Lower lobe of right lung (tissue), 2 donors: ENCODE data around the gene RASA3. TPM values are rescaled to one million over a fixed set of nuclear protein-coding genes. Genes with fewer than 3 reads are reported as not detected.

Experiments
- ATAC-seq, 2 donors: fragments of 200-7000 bp; cut with Tn5 transposase; one replicate each; pipeline ENCODE4 v1.9.1; 2020 to 2022; ENCODE audit warnings: mild to moderate bottlenecking in 2 of 2, moderate library complexity in 2 of 2
- DNase-seq: peaks from one replicate; pipeline ENCODE4 v3.0.0-alpha.2; 2020
- H3K27ac ChIP-seq: fragments of 200-600 bp; one replicate; pipeline ENCODE4 v1.8.0; 2022
- H3K27me3 ChIP-seq: fragments of 200-600 bp; one replicate; pipeline ENCODE4 v1.8.0; 2022; ENCODE audit warnings: low read depth
- H3K36me3 ChIP-seq: fragments of 200-600 bp; one replicate; pipeline ENCODE4 v1.8.0; 2022; ENCODE audit warnings: mild to moderate bottlenecking
- H3K4me1 ChIP-seq: fragments of 200-600 bp; one replicate; pipeline ENCODE4 v1.8.0; 2022
- H3K4me3 ChIP-seq: fragments of 200-600 bp; one replicate; pipeline ENCODE4 v1.8.0; 2022; ENCODE audit warnings: mild to moderate bottlenecking
- H3K9me3 ChIP-seq: fragments of 200-600 bp; one replicate; pipeline ENCODE4 v1.8.0; 2022
- CTCF ChIP-seq: fragments of 200-600 bp; IDR thresholded peaks from one replicate; pipeline ENCODE4 v1.8.0; 2022; ENCODE audit warnings: antibody characterized with exemption, mild to moderate bottlenecking
- intact Hi-C: fragments of 100-400 bp; cut with DNase I; formaldehyde crosslinking; loops from one replicate; pipeline ENCODE4 v1.11.0; 2022
- total RNA-seq: library from RNA; stranded (reverse); fragmentation: NEBNext Ultra II Directional; extraction: Animal tissue kit (Norgen Biotek cat#: 25700); gene quantifications from one replicate; pipeline ENCODE4 v1.2.1, GENCODE V29; 2021
- donor health status: DM: no; HTN: yes; CAD: no; lungs with severe emphysema.

Gene RASA3
- total RNA-seq, 1 donor from 2014 or later, result 19.1 TPM

- H3K4me1 ChIP-seq, result peaks cover 7% of the 10 kb centered on the region
- no peaks in the 10 kb centered on the region for H3K9me3 ChIP-seq
- ATAC-seq (peak in 1 of 2 donors; percentile 4), DNase-seq (no peak)
- peaks cover 4% of the 10 kb centered on the region for H3K27me3 ChIP-seq
- TF ChIP-seq CTCF, result no peak
- H3K27ac ChIP-seq, result no peak overlapping the region
- intact Hi-C loops, result no loop called here
- H3K36me3 ChIP-seq, result no peaks in the 10 kb centered on the region
- no peak overlapping the region for H3K4me3 ChIP-seq
These were observed 193.7 kb downstream of the RASA3 start for GRCh38 chr13:113938716-113939115.

- H3K4me1 ChIP-seq, result peaks cover 7% of the 10 kb centered on the region
- no peaks in the 10 kb centered on the region for H3K9me3 ChIP-seq
- no peak overlapping the region for H3K27ac ChIP-seq
- TF ChIP-seq CTCF, result no peak
- no peak for ATAC-seq
- H3K4me3 ChIP-seq, result no peak overlapping the region
- peaks cover 4% of the 10 kb centered on the region for H3K27me3 ChIP-seq
- DNase-seq, result no peak
- intact Hi-C loops, result no loop called here
- H3K36me3 ChIP-seq, result no peaks in the 10 kb centered on the region
These were observed 194.2 kb downstream of the RASA3 start for GRCh38 chr13:113938246-113938645.

GRCh38 chr13:113937527-113938180, 194.8 kb downstream of the RASA3 start:
- intact Hi-C loops, result no loop called here
- no peak overlapping the region for H3K27ac ChIP-seq
- no peak for ATAC-seq
- no peak for DNase-seq
- no peaks in the 10 kb centered on the region for H3K9me3 ChIP-seq
- peaks cover 7% of the 10 kb centered on the region for H3K4me1 ChIP-seq
- TF ChIP-seq CTCF, result no peak
- H3K36me3 ChIP-seq, result no peaks in the 10 kb centered on the region
- no peak overlapping the region for H3K4me3 ChIP-seq
- peaks cover 4% of the 10 kb centered on the region for H3K27me3 ChIP-seq

- Histone ChIP-seq H3K9me3 (no peaks in the 10 kb centered on the region), H3K4me3 (no peak overlapping the region), H3K36me3 (no peaks in the 10 kb centered on the region), H3K27me3 (peaks cover 4% of the 10 kb centered on the region), H3K27ac (no peak overlapping the region), H3K4me1 (peaks cover 7% of the 10 kb centered on the region)
- DNase-seq, result no peak
- ATAC-seq, result no peak
- intact Hi-C loops, result no loop called here
- no peak for TF ChIP-seq CTCF
These were observed 195.3 kb downstream of the RASA3 start for GRCh38 chr13:113937073-113937472.

- ATAC-seq (no peak), DNase-seq (no peak)
- Histone ChIP-seq H3K9me3 (no peaks in the 10 kb centered on the region), H3K27me3 (peaks cover 4% of the 10 kb centered on the region), H3K27ac (no peak overlapping the region), H3K36me3 (no peaks in the 10 kb centered on the region), H3K4me3 (no peak overlapping the region), H3K4me1 (peaks cover 7% of the 10 kb centered on the region)
- intact Hi-C loops, result no loop called here
- TF ChIP-seq CTCF, result no peak
These were observed 196.1 kb downstream of the RASA3 start for GRCh38 chr13:113936166-113936965.
